ENCODE measurements around the gene PRXL2B.

- no peak for TF ChIP-seq CTCF (IDR thresholded peaks at IDR 0.05)
- no peak for TF ChIP-seq POLR2A (IDR thresholded peaks at IDR 0.05)
These were observed 45.6 kb upstream of the PRXL2B start for GRCh38 chr1:2540816-2541492.
